Heart left ventricle (tissue), 16 donors: ENCODE measurements around the gene RBP5. TPM values are rescaled to one million over a fixed set of nuclear protein-coding genes. Genes with fewer than 3 reads are reported as not detected.

Experiments used
- ATAC-seq, 4 donors: fragments of 200-7000 bp; cut with Tn5 transposase; one replicate each; pipeline ENCODE4 v1.9.1; 2020 to 2022; ENCODE audit warnings: moderate library complexity in 4 of 4, mild to moderate bottlenecking in 3 of 4, moderate number of reproducible peaks in 1 of 4
- DNase-seq, 5 donors: peaks; one replicate each; pipeline ENCODE4 v3.0.0-alpha.2; 2020
- H3K27ac ChIP-seq, 12 donors: fragments of 200-600 bp; sonication (generic) in 4 of 12; one replicate each; pipeline versions ENCODE4 v1.5.0 to v1.8.0; 2016 to 2022; ENCODE audit warnings: mild to moderate bottlenecking in 2 of 12
- H3K27me3 ChIP-seq, 9 donors: fragments of 200-600 bp; sonication (generic) in 2 of 9; one replicate each; pipeline versions ENCODE4 v1.5.1 to v1.8.0; 2016 to 2022; ENCODE audit warnings: mild to moderate bottlenecking in 3 of 9
- H3K36me3 ChIP-seq, 9 donors: fragments of 200-600 bp; sonication (generic) in 2 of 9; one replicate each; pipeline versions ENCODE4 v1.5.0 to v1.8.0; 2018 to 2022; ENCODE audit warnings: mild to moderate bottlenecking in 2 of 9
- H3K4me1 ChIP-seq, 12 donors: fragments of 200-600 bp; sonication (generic) in 4 of 12; one replicate each; pipeline versions ENCODE4 v1.5.0 to v1.8.0; 2016 to 2022; ENCODE audit warnings: mild to moderate bottlenecking in 3 of 12
- H3K4me3 ChIP-seq, 12 donors: fragments of 200-600 bp; sonication (generic) in 4 of 12; one replicate each; pipeline versions ENCODE4 v1.5.0 to v1.8.0; 2017 to 2022; ENCODE audit warnings: mild to moderate bottlenecking in 9 of 12, moderate library complexity in 4 of 12
- H3K9me3 ChIP-seq, 12 donors: fragments of 200-600 bp; sonication (generic) in 4 of 12; one replicate each; pipeline versions ENCODE4 v1.5.0 to v1.8.0; 2016 to 2022; ENCODE audit warnings: mild to moderate bottlenecking in 1 of 12
- POLR2A ChIP-seq, 2 donors: fragments of 450-650 bp; IDR thresholded peaks; one replicate each; pipeline ENCODE4 v1.6.1; 2017; ENCODE audit warnings: antibody characterized with exemption in 2 of 2, mild to moderate bottlenecking in 2 of 2, moderate library complexity in 2 of 2
- WGBS, 4 donors: extraction: QIAGEN DNeasy Blood & Tissue Kit in 2 of 4; methylation state at CpG; one replicate each; pipeline versions ENCODE4 v1.1.5 to v1.1.7; 2013 to 2018; 5-methylcytosine and 5-hydroxymethylcytosine counted together
- intact Hi-C, 10 donors: fragments of 100-400 bp; cut with DNase I; formaldehyde crosslinking; loops; one replicate each; pipeline versions ENCODE4 v1.11.1 to v1.14.2; 2022
- polyA plus RNA-seq, 2 donors: library from polyadenylated mRNA; stranded (reverse); fragments of 200-250 nt; gene quantifications; one replicate each; pipeline ENCODE4 v1.2.3, GENCODE V29; 2013
- total RNA-seq, 9 donors: library from RNA; depleted of rRNA in 2 of 9; stranded (reverse); fragments of >200 nt in 2 of 9; fragmentation: NEBNext Ultra II Directional in 3 of 9; extraction: Animal tissue kit (Norgen Biotek cat#: 25700) in 3 of 9; gene quantifications; one replicate each; pipeline versions ENCODE4 v1.1.0 to v1.2.4, GENCODE V29; 2016 to 2023
- TF ChIP-seq, protein P1 (sequence below), 12 donors: fragments of 200-600 bp; sonication (generic) in 4 of 12; IDR thresholded peaks; one replicate each; pipeline versions ENCODE4 v1.5.0 to v1.8.0; 2018 to 2022; ENCODE audit warnings: antibody characterized with exemption in 12 of 12, mild to moderate bottlenecking in 5 of 12
- donor health status: ischemic (EF 13 %, LVEDD 7.1; RV severe dilation, severe dysfunction).
- donor health status: healthy with polysubstance abuse.
- donor health status: DM: no; HTN: yes; CAD: no.
- donor health status: DM: no; HTN: no; CAD: no.
- donor health status: ischemic (EF 25% LVEDD 6.9; RV normal size, moderate dysfunction).
- donor health status: ischemic (EF 25% LVEDD 5.7; RV mildly dilated, moderate dysfunction).
- donor health status: healthy.
- donor health status: DM: yes; HTN: yes; CAD: no.
- donor health status: ischemic (EF 35%, LVEDD 5.7; RV mildly dilated, moderate dysfunction).
- donor health status: nonischemic (EF 11% LVEDD 7.7; RV severe dilation, severe dysfunction).
- donor health status: DM: yes; HTN: yes; CAD: no.
- donor health status: PGD.
- donor health status: ischemic (EF 29% LVEDD 5.4; RV normal size, mild dysfunction).
- donor health status: nonischemic (EF 23%, LVEDD 6.1; RV moderate dilation, normal function).

RBP5 gene
- total and polyA plus RNA-seq, 11 donors, result 0.34 to 2.1 (median 0.90) TPM; not detected in 7

DNA sequence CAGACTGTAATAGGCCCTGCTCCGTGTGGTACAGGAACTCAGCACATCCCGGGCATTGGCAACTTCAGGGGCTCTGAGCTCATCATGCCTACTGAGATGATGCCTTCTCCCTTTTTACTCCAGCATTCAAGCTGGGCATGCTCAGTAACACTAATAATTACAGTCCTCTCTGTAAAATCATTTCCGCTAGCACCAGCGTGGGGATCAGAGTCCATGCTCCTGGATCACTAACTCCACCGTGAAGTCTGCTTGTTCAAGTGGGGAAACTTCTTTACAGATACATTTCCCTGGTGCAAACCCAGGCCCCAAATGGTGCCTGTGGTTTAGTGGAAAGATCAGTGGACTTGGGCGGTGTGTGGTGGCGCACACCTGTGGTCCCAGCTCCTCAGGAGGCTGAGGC lies 18.2 kb upstream of the RBP5 start:
- TF ChIP-seq POLR2A (IDR thresholded peaks at IDR 0.05), result no peak
- TF ChIP-seq, protein P1, sequence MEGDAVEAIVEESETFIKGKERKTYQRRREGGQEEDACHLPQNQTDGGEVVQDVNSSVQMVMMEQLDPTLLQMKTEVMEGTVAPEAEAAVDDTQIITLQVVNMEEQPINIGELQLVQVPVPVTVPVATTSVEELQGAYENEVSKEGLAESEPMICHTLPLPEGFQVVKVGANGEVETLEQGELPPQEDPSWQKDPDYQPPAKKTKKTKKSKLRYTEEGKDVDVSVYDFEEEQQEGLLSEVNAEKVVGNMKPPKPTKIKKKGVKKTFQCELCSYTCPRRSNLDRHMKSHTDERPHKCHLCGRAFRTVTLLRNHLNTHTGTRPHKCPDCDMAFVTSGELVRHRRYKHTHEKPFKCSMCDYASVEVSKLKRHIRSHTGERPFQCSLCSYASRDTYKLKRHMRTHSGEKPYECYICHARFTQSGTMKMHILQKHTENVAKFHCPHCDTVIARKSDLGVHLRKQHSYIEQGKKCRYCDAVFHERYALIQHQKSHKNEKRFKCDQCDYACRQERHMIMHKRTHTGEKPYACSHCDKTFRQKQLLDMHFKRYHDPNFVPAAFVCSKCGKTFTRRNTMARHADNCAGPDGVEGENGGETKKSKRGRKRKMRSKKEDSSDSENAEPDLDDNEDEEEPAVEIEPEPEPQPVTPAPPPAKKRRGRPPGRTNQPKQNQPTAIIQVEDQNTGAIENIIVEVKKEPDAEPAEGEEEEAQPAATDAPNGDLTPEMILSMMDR (IDR thresholded peaks at IDR 0.05), result no peak
- Histone ChIP-seq H3K27me3 (no peaks in the 10 kb centered on the region), H3K9me3 (no peaks in the 10 kb centered on the region), H3K4me3 (no peak overlapping the region), H3K36me3 (peaks cover 0 to 57% (median 12%) of the 10 kb centered on the region in 9 donors), H3K4me1 (peaks cover 0 to 3% (median 0%) of the 10 kb centered on the region in 12 donors), H3K27ac (no peak overlapping the region)
- intact Hi-C loops, result loop anchor here in 1 of 10 donors (10.0 kb wide), 1 partner anchor 488 kb away; no protein-coding TSS in a partner anchor
- ATAC-seq (no peak), DNase-seq (no peak)
- 93 to 98% (median 94%) methylated on average over 5 to 7 of the region's 7 CpGs for WGBS, 4 donors

DNA sequence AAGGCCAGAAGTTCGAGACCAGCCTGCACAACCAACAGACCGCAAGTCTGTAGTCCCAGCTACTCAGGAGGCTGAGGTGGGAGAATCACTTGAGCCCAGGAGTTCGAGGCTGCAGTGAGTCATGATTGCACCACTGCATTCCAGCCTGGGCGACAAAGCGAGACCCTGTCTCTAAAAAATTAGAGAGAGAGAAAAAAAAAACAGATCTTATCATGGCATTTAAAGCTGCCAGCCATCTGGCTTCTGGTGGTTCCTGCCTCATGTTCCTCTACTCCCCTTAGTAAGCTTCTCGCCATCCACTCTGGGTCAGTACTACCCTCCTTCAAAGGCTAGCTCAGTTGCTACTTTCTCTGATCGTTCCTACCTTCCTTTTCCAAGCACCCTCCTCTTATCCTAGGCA lies 17.5 kb upstream of the RBP5 start:
- DNase-seq (no peak), ATAC-seq (no peak)
- H3K4me3 ChIP-seq, result no peak overlapping the region
- H3K27me3 ChIP-seq, result no peaks in the 10 kb centered on the region
- no peak for TF ChIP-seq POLR2A (IDR thresholded peaks at IDR 0.05)
- TF ChIP-seq, protein P1 (IDR thresholded peaks at IDR 0.05), result no peak
- no peaks in the 10 kb centered on the region for H3K9me3 ChIP-seq
- 92 to 94% (median 93%) methylated on average over 7 of the region's 7 CpGs for WGBS, 4 donors
- H3K27ac ChIP-seq, result no peak overlapping the region
- H3K36me3 ChIP-seq, result peaks cover 0 to 59% (median 12%) of the 10 kb centered on the region in 9 donors
- H3K4me1 ChIP-seq, result peaks cover 0 to 3% (median 0%) of the 10 kb centered on the region in 12 donors
- intact Hi-C loops, result loop anchor here in 1 of 10 donors (10.0 kb wide), 1 partner anchor 489 kb away; no protein-coding TSS in a partner anchor

DNA sequence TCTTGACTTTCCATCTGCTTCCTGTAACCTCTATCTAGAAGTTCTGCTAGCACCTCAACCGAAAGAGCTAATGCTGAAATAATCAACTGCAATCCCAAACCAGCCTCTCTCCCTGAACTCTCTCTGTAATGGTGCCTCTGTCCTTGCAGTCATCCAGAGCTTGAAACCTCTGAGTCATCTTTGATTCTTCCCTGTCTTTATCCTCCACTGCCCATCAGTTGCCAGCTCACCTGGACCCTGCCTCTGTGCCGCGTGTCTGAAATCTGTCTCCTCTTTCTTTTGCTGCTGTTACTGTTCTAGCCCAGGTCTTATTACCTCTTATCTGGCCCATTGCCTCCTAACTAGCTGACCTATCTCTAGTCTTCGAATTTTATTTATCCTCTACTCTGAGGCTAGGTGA lies 17.0 kb upstream of the RBP5 start:
- H3K9me3 ChIP-seq, result no peaks in the 10 kb centered on the region
- WGBS, 4 donors, result 66 to 87% (median 74%) methylated on average over 4 of the region's 4 CpGs
- DNase-seq (no peak), ATAC-seq (no peak)
- intact Hi-C loops, result loop anchor here in 1 of 10 donors (10.0 kb wide), 1 partner anchor 489 kb away; no protein-coding TSS in a partner anchor
- no peak overlapping the region for H3K4me3 ChIP-seq
- H3K4me1 ChIP-seq, result peaks cover 0 to 3% (median 0%) of the 10 kb centered on the region in 12 donors
- no peaks in the 10 kb centered on the region for H3K27me3 ChIP-seq
- H3K36me3 ChIP-seq, result peaks cover 0 to 62% (median 9%) of the 10 kb centered on the region in 9 donors
- H3K27ac ChIP-seq, result no peak overlapping the region
- no peak for TF ChIP-seq POLR2A (IDR thresholded peaks at IDR 0.05)

DNA sequence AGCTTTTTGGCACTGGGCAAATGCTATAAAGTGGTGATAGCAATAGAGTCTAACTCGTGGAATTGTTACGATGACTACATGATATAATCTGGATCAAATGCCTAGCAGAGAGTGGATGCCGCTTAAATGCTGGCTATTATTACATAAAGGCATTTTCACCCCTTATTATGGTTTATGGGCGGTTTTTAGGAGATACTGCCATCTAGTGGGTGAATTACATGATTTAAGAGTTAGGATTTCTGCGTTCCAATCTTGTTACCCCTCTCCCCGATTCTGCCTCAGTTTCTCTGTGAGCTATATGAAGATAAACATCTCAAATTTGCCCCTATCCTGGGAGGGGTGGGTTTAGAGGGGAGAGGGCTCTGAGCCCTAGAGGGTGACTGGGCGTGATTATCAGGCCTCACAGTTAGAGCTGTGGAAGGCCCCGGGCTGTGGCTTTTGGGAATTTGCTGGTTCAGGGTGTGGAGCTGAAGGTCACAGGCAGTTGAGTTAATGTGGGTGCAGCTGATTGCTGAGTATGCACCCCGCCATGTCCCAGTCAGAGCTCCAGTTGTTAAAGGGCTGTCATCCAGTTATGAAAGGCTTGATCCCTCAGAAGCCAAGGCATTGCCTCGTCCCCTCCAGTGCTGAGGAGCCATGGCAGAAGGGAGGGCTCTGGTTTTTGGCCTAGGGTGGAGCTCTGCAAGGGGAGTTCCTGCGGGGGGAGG lies 15.9 kb upstream of the RBP5 start:
- DNase-seq, result no peak
- peak in 3 of 4 donors; percentile 21 to 61 (median 33) for ATAC-seq
- peak overlapping the region in 1 of 12 donors; percentile 19 for H3K27ac ChIP-seq
- H3K27me3 ChIP-seq, result no peaks in the 10 kb centered on the region
- no peaks in the 10 kb centered on the region for H3K9me3 ChIP-seq
- WGBS, 4 donors, result 47 to 55% (median 52%) methylated on average over 11 of the region's 11 CpGs
- peaks cover 0 to 3% (median 0%) of the 10 kb centered on the region in 12 donors for H3K4me1 ChIP-seq
- intact Hi-C loops, result loop anchor here in 3 of 10 donors (5.0 to 10.0 kb wide), 2 partner anchors 43 to 490 kb away; partner anchors contain the start of gene PEX5 (in 2 of the 3)
- peaks cover 0 to 51% (median 7%) of the 10 kb centered on the region in 9 donors for H3K36me3 ChIP-seq
- no peak for TF ChIP-seq POLR2A (IDR thresholded peaks at IDR 0.05)
- TF ChIP-seq, protein P1 (IDR thresholded peaks at IDR 0.05), result peak; percentile 36 to 72 (median 56)
- H3K4me3 ChIP-seq, result no peak overlapping the region
